DOHH2 (cell line): ENCODE results near the gene LAMA2.

Experiments
- H3F3A ChIP-seq: fragments of 200-600 bp; sonication (generic), shearing (Covaris generic); 2 replicates; pipeline ENCODE4 v1.6.0; 2016; ENCODE audit warnings: antibody characterized with exemption, mild to moderate bottlenecking; ENCODE audit not compliant: control insufficient read depth, insufficient read depth
- H3K27ac ChIP-seq: fragments of 200-600 bp; sonication (generic); 2 replicates; pipeline ENCODE4 v1.5.1; 2014; ENCODE audit warnings: low read depth, mild to moderate bottlenecking, low read length, moderate library complexity
- H3K27me3 ChIP-seq: fragments of 200-600 bp; sonication (generic); 2 replicates; pipeline ENCODE4 v1.6.1; 2014; ENCODE audit warnings: mild to moderate bottlenecking, low read length, mixed read lengths; ENCODE audit not compliant: control insufficient read depth
- H3K36me3 ChIP-seq: fragments of 200-600 bp; sonication (generic); 2 replicates; pipeline ENCODE4 v1.6.1; 2014; ENCODE audit warnings: mild to moderate bottlenecking, low read length, moderate library complexity, mixed read lengths; ENCODE audit not compliant: control insufficient read depth
- H3K4me1 ChIP-seq: fragments of 200-600 bp; sonication (generic); 2 replicates; pipeline ENCODE4 v1.6.1; 2014; ENCODE audit warnings: mild to moderate bottlenecking, low read length, mixed read lengths; ENCODE audit not compliant: control insufficient read depth
- H3K4me2 ChIP-seq: fragments of 200-600 bp; sonication (generic); 2 replicates; pipeline ENCODE4 v1.6.0; 2014; ENCODE audit warnings: mild to moderate bottlenecking, low read length, moderate library complexity
- H3K4me3 ChIP-seq: fragments of 200-600 bp; sonication (generic); 2 replicates; pipeline ENCODE4 v1.5.1; 2014; ENCODE audit warnings: mild to moderate bottlenecking, low read length, mixed read lengths
- H3K79me2 ChIP-seq: fragments of 200-600 bp; sonication (generic); 2 replicates; pipeline ENCODE4 v1.6.1; 2014; ENCODE audit warnings: mild to moderate bottlenecking, low read length, mixed read lengths; ENCODE audit not compliant: control insufficient read depth
- H3K9me2 ChIP-seq: fragments of 200-600 bp; sonication (generic); replicated peaks from 2 replicates; pipeline ENCODE4 v1.6.1; 2014; ENCODE audit warnings: mild to moderate bottlenecking, low read length, mixed read lengths; ENCODE audit not compliant: control insufficient read depth
- H3K9me3 ChIP-seq: fragments of 200-600 bp; sonication (generic); 2 replicates; pipeline ENCODE4 v1.6.1; 2014; ENCODE audit warnings: antibody characterized with exemption, low read length, mixed read lengths; ENCODE audit not compliant: control insufficient read depth, insufficient read depth
- H4K20me1 ChIP-seq: fragments of 200-600 bp; sonication (generic); 2 replicates; pipeline ENCODE4 v1.6.0; 2014; ENCODE audit warnings: low read depth, mild to moderate bottlenecking, antibody characterized with exemption, low read length, moderate library complexity; ENCODE audit not compliant: control insufficient read depth, insufficient read depth
- CTCF ChIP-seq: fragments of 200-600 bp; sonication (generic); IDR thresholded peaks from one replicate; pipeline ENCODE4 v1.5.1; 2014; ENCODE audit warnings: antibody characterized with exemption, mild to moderate bottlenecking, low read depth, low read length; ENCODE audit not compliant: poor library complexity, severe bottlenecking
- EZH2phosphoT487 ChIP-seq: fragments of 200-600 bp; sonication (generic); IDR thresholded peaks from 2 replicates; pipeline ENCODE4 v1.6.1; 2017; ENCODE audit warnings: borderline replicate concordance, mild to moderate bottlenecking, antibody characterized with exemption, low read length, moderate library complexity, mixed read lengths

Gene LAMA2

GRCh38 chr6:129033180-129033579 is 150.2 kb downstream of the LAMA2 start:
- TF ChIP-seq EZH2phosphoT487 (no peak), CTCF (no peak)

GRCh38 chr6:129033581-129033980 is 150.6 kb downstream of the LAMA2 start:
- Histone ChIP-seq H3K36me3 (no peaks in the 10 kb centered on the region), H3K27ac (no peak overlapping the region), H4K20me1 (no peaks in the 10 kb centered on the region), H3K9me3 (no peaks in the 10 kb centered on the region), H3K27me3 (no peaks in the 10 kb centered on the region), H3F3A (no peaks in the 10 kb centered on the region), H3K4me1 (no peaks in the 10 kb centered on the region), H3K9me2 (no peaks in the 10 kb centered on the region), H3K79me2 (no peaks in the 10 kb centered on the region), H3K4me2 (no peak overlapping the region), H3K4me3 (no peak overlapping the region)
- TF ChIP-seq CTCF (no peak), EZH2phosphoT487 (no peak)

More at GRCh38 chr6:129033180-129033579, 150.2 kb downstream of the LAMA2 start:
- Histone ChIP-seq H4K20me1 (no peaks in the 10 kb centered on the region), H3K4me3 (no peak overlapping the region), H3K27ac (no peak overlapping the region), H3K36me3 (no peaks in the 10 kb centered on the region), H3K9me2 (no peaks in the 10 kb centered on the region), H3K79me2 (no peaks in the 10 kb centered on the region), H3K27me3 (no peaks in the 10 kb centered on the region), H3K4me2 (no peak overlapping the region), H3K4me1 (no peaks in the 10 kb centered on the region), H3K9me3 (no peaks in the 10 kb centered on the region), H3F3A (no peaks in the 10 kb centered on the region)

GRCh38 chr6:129041563-129041962 is 158.6 kb downstream of the LAMA2 start:
- TF ChIP-seq EZH2phosphoT487 = no peak
- TF ChIP-seq CTCF = no peak
- Histone ChIP-seq H3K9me2 (no peaks in the 10 kb centered on the region), H4K20me1 (no peaks in the 10 kb centered on the region), H3K4me2 (no peak overlapping the region), H3K9me3 (no peaks in the 10 kb centered on the region), H3K4me3 (no peak overlapping the region), H3K4me1 (no peaks in the 10 kb centered on the region), H3F3A (no peaks in the 10 kb centered on the region), H3K36me3 (no peaks in the 10 kb centered on the region), H3K27ac (no peak overlapping the region), H3K79me2 (no peaks in the 10 kb centered on the region), H3K27me3 (no peaks in the 10 kb centered on the region)

- no peaks in the 10 kb centered on the region for H3F3A ChIP-seq
- no peak overlapping the region for H3K27ac ChIP-seq
- H3K36me3 ChIP-seq = no peaks in the 10 kb centered on the region
- TF ChIP-seq CTCF (no peak), EZH2phosphoT487 (no peak)
- H3K27me3 ChIP-seq = no peaks in the 10 kb centered on the region
- H3K4me2 ChIP-seq = no peak overlapping the region
- H3K4me1 ChIP-seq = no peaks in the 10 kb centered on the region
- H4K20me1 ChIP-seq = no peaks in the 10 kb centered on the region
- no peaks in the 10 kb centered on the region for H3K9me2 ChIP-seq
- H3K79me2 ChIP-seq = no peaks in the 10 kb centered on the region
- no peak overlapping the region for H3K4me3 ChIP-seq
- H3K9me3 ChIP-seq = no peaks in the 10 kb centered on the region
Observed at GRCh38 chr6:129046526-129046925, 163.6 kb downstream of the LAMA2 start.
